K562 (cell line): Measurements from ENCODE around the gene PI4KA. TPM values are rescaled to one million over a fixed set of nuclear protein-coding genes. Genes with fewer than 3 reads are reported as not detected.

Experiments used
- CBFA2T3 ChIP-seq: fragments of 450-650 bp; IDR thresholded peaks from 2 replicates; pipeline ENCODE4 v1.6.1; 2017
- CBFB ChIP-seq: sonication (generic); formaldehyde crosslinking; IDR thresholded peaks from 2 replicates; pipeline ENCODE4 v1.4.0; 2020; ENCODE audit warnings: mild to moderate bottlenecking, missing genetic modification reagents
- CCAR2 ChIP-seq: fragments of 200-400 bp; formaldehyde crosslinking; IDR thresholded peaks from 2 replicates; pipeline ENCODE4 v1.6.1; 2017; ENCODE audit warnings: mild to moderate bottlenecking, low read depth, low read length
- CTCF ChIP-seq, 3 experiments: IDR thresholded peaks in 2 of 3; conservative IDR thresholded peaks in 1 of 3; 2 replicates each; pipeline ENCODE4 v1.5.1; 2011 to 2012; ENCODE audit warnings: low read length in 3 of 3, mild to moderate bottlenecking in 3 of 3, control low read depth in 2 of 3, improper control_type of control experiment in 1 of 3, inconsistent platforms in 1 of 3, low read depth in 1 of 3, mixed read lengths in 1 of 3, moderate library complexity in 1 of 3; ENCODE audit not compliant: insufficient read depth in 2 of 3
- E4F1 ChIP-seq: fragments of 250-450 bp; sonication (Bioruptor Pico); IDR thresholded peaks from 2 replicates; pipeline ENCODE4 v1.5.0; 2021; ENCODE audit warnings: mild to moderate bottlenecking, borderline replicate concordance
- EGR1 ChIP-seq: fragments of 450-650 bp; conservative IDR thresholded peaks from 2 replicates; pipeline ENCODE4 v1.6.1; 2017; ENCODE audit warnings: mild to moderate bottlenecking
- L3MBTL2 ChIP-seq: fragments of 450-650 bp; IDR thresholded peaks from 2 replicates; pipeline ENCODE4 v1.6.1; 2016; ENCODE audit warnings: mild to moderate bottlenecking, moderate library complexity
- MCM2 ChIP-seq: fragments of 450-650 bp; IDR thresholded peaks from 2 replicates; pipeline ENCODE4 v1.6.1; 2017; ENCODE audit warnings: low read depth, mild to moderate bottlenecking
- MXI1 ChIP-seq: IDR thresholded peaks from 2 replicates; pipeline ENCODE4 v1.6.1; 2011; ENCODE audit warnings: low read depth, mild to moderate bottlenecking, improper control_type of control experiment, low read length
- MYBL2 ChIP-seq, 2 experiments: fragments of 450-650 bp in 1 of 2; sonication (generic) in 1 of 2; formaldehyde crosslinking in 1 of 2; IDR thresholded peaks; 2 replicates each; pipeline versions ENCODE4 v1.6.1 to v1.8.1; 2017 to 2022; ENCODE audit warnings: borderline replicate concordance in 1 of 2, inconsistent platforms in 1 of 2, low read depth in 1 of 2, mild to moderate bottlenecking in 1 of 2, missing genetic modification reagents in 1 of 2, moderate library complexity in 1 of 2
- NUFIP1 ChIP-seq: fragments of 450-650 bp; IDR thresholded peaks from 2 replicates; pipeline ENCODE4 v1.6.1; 2018; ENCODE audit not compliant: partially characterized antibody
- PHB ChIP-seq: fragments of 250-450 bp; sonication (Bioruptor Pico); IDR thresholded peaks from 2 replicates; pipeline ENCODE4 v1.5.0; 2021
- RFX7 ChIP-seq: fragments of 250-450 bp; sonication (Bioruptor Pico); IDR thresholded peaks from 2 replicates; pipeline ENCODE4 v1.5.1; 2021; ENCODE audit warnings: mild to moderate bottlenecking
- RHOXF2B ChIP-seq: fragments of 250-450 bp; sonication (Bioruptor Pico); conservative IDR thresholded peaks from 2 replicates; pipeline ENCODE4 v1.5.1; 2021
- SIN3A ChIP-seq, 2 experiments: fragments of 150-350 bp in 1 of 2; IDR thresholded peaks; 2 replicates each; pipeline ENCODE4 v1.6.1; 2011 to 2016; ENCODE audit warnings: borderline replicate concordance in 2 of 2, low read depth in 2 of 2, low read length in 2 of 2, mild to moderate bottlenecking in 2 of 2, moderate library complexity in 2 of 2; ENCODE audit not compliant: control insufficient read depth in 1 of 2
- SMARCE1 ChIP-seq: fragments of 450-650 bp; IDR thresholded peaks from 2 replicates; pipeline ENCODE4 v1.7.1; 2016; ENCODE audit warnings: mild to moderate bottlenecking
- ZFP1 ChIP-seq: fragments of 450-650 bp; formaldehyde crosslinking; IDR thresholded peaks from 2 replicates; pipeline ENCODE4 v1.4.0; 2020; ENCODE audit warnings: mild to moderate bottlenecking, mixed read lengths
- ZKSCAN1 ChIP-seq: fragments of 150-350 bp; IDR thresholded peaks from 2 replicates; pipeline ENCODE4 v1.6.1; 2016; ENCODE audit warnings: low read depth, low read length
- ZNF124 ChIP-seq: sonication (generic); formaldehyde crosslinking; IDR thresholded peaks from 2 replicates; pipeline ENCODE4 v1.8.1; 2022; ENCODE audit warnings: missing genetic modification reagents
- ZNF263 ChIP-seq: sonication (generic); formaldehyde crosslinking; IDR thresholded peaks from 2 replicates; pipeline ENCODE4 v1.8.0; 2022; ENCODE audit warnings: mild to moderate bottlenecking, missing genetic modification reagents, borderline replicate concordance
- ZNF57 ChIP-seq: fragments of 450-650 bp; formaldehyde crosslinking; IDR thresholded peaks from 2 replicates; pipeline ENCODE4 v1.4.0; 2020; ENCODE audit warnings: mild to moderate bottlenecking, moderate library complexity
- ZNF589 ChIP-seq: fragments of 200-800 bp; sonication (Bioruptor generic); IDR thresholded peaks from 2 replicates; pipeline ENCODE4 v1.6.1; 2016; ENCODE audit warnings: low read depth, missing genetic modification characterization, missing compliant biosample characterization
- polyA plus RNA-seq, 8 experiments: library from polyadenylated mRNA; depleted of rRNA in 4 of 8; stranded (reverse) in 5 of 8; unstranded in 3 of 8; fragments of >200 nt; fragmentation: Nextera tagmentation in 2 of 8; fragmentation: Illumina TruSeq in 1 of 8; extraction: Ambion mirVana in 2 of 8; extraction: Trizol in 1 of 8; gene quantifications; 2 replicates each; pipeline versions ENCODE4 v1.2.1 to v1.2.3, GENCODE V29; 2011 to 2014; ENCODE audit warnings: inconsistent platforms in 1 of 8, missing spikeins in 1 of 8
- total RNA-seq, 7 experiments: library from RNA; depleted of rRNA in 6 of 7; stranded (reverse); fragments of >200 nt in 6 of 7; fragmentation: Illumina TruSeq in 2 of 7; extraction: Trizol in 2 of 7; gene quantifications; 2 replicates each; pipeline versions ENCODE4 v1.2.1 to v1.2.3, GENCODE V29; 2011 to 2021; ENCODE audit warnings: low replicate concordance in 1 of 7
- TF ChIP-seq, protein P1 (sequence below): fragments of 450-650 bp; IDR thresholded peaks from 2 replicates; pipeline ENCODE4 v1.6.1; 2016

Gene PI4KA
- total and polyA plus RNA-seq, 9 of the 15 experiments (the other 6 are each of a cell fraction or from before 2014, with no cell fraction given): 7.3 to 187 (median 84.7) TPM

DNA sequence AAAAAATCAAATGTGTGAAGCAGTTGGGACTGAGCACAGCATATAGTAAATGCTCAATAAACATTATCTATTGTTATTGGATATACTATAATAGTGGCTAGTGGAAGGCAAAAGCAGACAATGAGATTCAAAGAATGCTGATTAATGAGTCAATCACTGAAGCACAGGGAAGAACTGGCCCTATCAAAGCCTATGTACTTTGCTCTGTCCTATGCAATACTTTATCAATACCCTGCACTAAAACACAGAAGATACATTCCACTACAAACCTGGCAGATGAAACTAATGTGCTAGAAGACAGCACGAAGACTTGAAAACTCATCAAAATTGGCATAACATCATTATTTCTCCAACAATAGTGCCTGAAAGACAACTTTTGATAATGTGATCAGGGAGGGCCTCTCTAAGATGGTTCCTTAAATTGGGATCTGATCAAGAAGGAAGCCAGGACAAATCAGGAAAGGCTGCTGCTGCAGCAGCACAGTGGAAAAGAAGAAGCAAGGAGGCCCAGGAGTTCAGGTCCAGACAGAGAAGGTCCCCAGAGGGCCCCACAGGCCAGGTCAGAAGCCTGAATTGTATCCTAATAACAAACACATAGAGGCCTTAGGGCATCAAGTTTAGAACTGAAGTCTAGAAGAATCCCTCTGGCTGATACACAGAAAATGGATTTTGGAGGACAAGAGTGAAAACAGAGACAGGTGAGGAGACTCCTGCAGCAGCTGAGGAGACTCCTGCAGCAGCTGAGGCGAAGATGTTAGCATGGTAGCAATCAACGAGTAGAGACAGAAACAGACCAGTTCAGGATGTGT lies 18.6 kb downstream of the PI4KA start (continued):
- TF ChIP-seq, protein P1, sequence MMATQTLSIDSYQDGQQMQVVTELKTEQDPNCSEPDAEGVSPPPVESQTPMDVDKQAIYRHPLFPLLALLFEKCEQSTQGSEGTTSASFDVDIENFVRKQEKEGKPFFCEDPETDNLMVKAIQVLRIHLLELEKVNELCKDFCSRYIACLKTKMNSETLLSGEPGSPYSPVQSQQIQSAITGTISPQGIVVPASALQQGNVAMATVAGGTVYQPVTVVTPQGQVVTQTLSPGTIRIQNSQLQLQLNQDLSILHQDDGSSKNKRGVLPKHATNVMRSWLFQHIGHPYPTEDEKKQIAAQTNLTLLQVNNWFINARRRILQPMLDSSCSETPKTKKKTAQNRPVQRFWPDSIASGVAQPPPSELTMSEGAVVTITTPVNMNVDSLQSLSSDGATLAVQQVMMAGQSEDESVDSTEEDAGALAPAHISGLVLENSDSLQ: no peak
- no peak for TF ChIP-seq ZNF124
- no peak for TF ChIP-seq MXI1
- TF ChIP-seq CBFA2T3: no peak
- 0 out of 2 replicates have a peak, but pooled peaks have one; percentile 11 for TF ChIP-seq ZNF589 (CRISPR knock-in tag)
- 0 out of 2 replicates have a peak, but pooled peaks have one; percentile 23 for TF ChIP-seq PHB
- 0 out of 2 replicates have a peak, but pooled peaks have one; percentile 57 for TF ChIP-seq RHOXF2B (CRISPR knock-in tag)
- TF ChIP-seq MYBL2 (IDR thresholded peaks at IDR 0.05; ENCODE audit: low read depth): no peak
- TF ChIP-seq MYBL2 (CRISPR knock-in tag; IDR thresholded peaks at IDR 0.05; ENCODE audit: borderline replicate concordance): no peak
- no peak for TF ChIP-seq ZFP1 (CRISPR knock-in tag)
- TF ChIP-seq CTCF (IDR thresholded peaks at IDR 0.05 in 2 of 3, conservative IDR thresholded peaks at IDR 0.05 in 1 of 3; ENCODE audit: insufficient read depth in 2 of 3, low read depth in 1 of 3, low read length in 3 of 3): peak in 1 of 3 experiments; percentile 11; a peak in 1 of 6 replicates
- no peak for TF ChIP-seq MCM2
- TF ChIP-seq RFX7 (CRISPR knock-in tag): peak; percentile 47; the same call in 1 of the 2 replicates
- no peak for TF ChIP-seq SIN3A (IDR thresholded peaks at IDR 0.05; ENCODE audit: borderline replicate concordance in 2 of 2, control insufficient read depth in 1 of 2, low read depth in 2 of 2, low read length in 2 of 2)
- TF ChIP-seq ZKSCAN1: no peak
- TF ChIP-seq NUFIP1: no peak
- no peak for TF ChIP-seq E4F1 (CRISPR knock-in tag)
- TF ChIP-seq ZNF57: no peak
- TF ChIP-seq CBFB (CRISPR knock-in tag): no peak
- 0 out of 2 replicates have a peak, but pooled peaks have one; percentile 29 for TF ChIP-seq CCAR2
- TF ChIP-seq EGR1: no peak
- TF ChIP-seq L3MBTL2: no peak
- TF ChIP-seq SMARCE1: no peak
- 0 out of 2 replicates have a peak, but pooled peaks have one; percentile 47 for TF ChIP-seq ZNF263 (CRISPR knock-in tag)
